OCI-LY7 (cell line): Measurements from ENCODE around the gene FHOD3. TPM values are rescaled to one million over a fixed set of nuclear protein-coding genes. Genes with fewer than 3 reads are reported as not detected.

ENCODE experiments used
- BruUV-seq: library from RNA; stranded (reverse); fragments of 400-500 nt; replicated peaks from 2 replicates; lab custom pipeline; 2021; lab: Mats Ljungman, UMichigan
- CTCF ChIA-PET: fragments of 300-600 bp; sonication (Branson Sonifier 250); formaldehyde crosslinking; loops from one replicate; lab custom pipeline; 2022; ENCODE audit warnings: antibody characterized with exemption; ENCODE audit not compliant: unreplicated experiment; lab: Charles Lee
- POLR2A ChIA-PET: fragments of 300-600 bp; sonication (Branson Sonifier 250); formaldehyde crosslinking; loops from one replicate; lab custom pipeline; 2022; ENCODE audit warnings: antibody characterized with exemption; lab: Charles Lee
- DNase-seq: peaks from one replicate; pipeline ENCODE4 v3.0.0-alpha.2; 2015; ENCODE audit warnings: low spot score
- H2AFZ ChIP-seq: fragments of 200-600 bp; sonication (generic), shearing (Covaris generic); 2 replicates; pipeline ENCODE4 v1.6.1; 2014; ENCODE audit warnings: mild to moderate bottlenecking, antibody characterized with exemption, low read length, moderate library complexity
- H3K27ac ChIP-seq: fragments of 200-600 bp; sonication (generic); 2 replicates; pipeline ENCODE4 v1.5.1; 2014; ENCODE audit warnings: mixed run types, low read depth, mild to moderate bottlenecking, moderate library complexity, low read length, inconsistent platforms; ENCODE audit not compliant: poor library complexity, severe bottlenecking
- H3K36me3 ChIP-seq: fragments of 200-600 bp; sonication (generic); 2 replicates; pipeline ENCODE4 v1.6.1; 2014; ENCODE audit warnings: mild to moderate bottlenecking, antibody characterized with exemption, low read length, moderate library complexity, mixed read lengths; ENCODE audit not compliant: insufficient read depth
- H3K4me1 ChIP-seq: fragments of 200-600 bp; sonication (generic); 2 replicates; pipeline ENCODE4 v1.5.1; 2014; ENCODE audit warnings: mild to moderate bottlenecking, low read length; ENCODE audit not compliant: insufficient read depth, poor library complexity, severe bottlenecking
- H3K4me2 ChIP-seq: fragments of 200-600 bp; sonication (generic); 2 replicates; pipeline ENCODE4 v1.6.1; 2014; ENCODE audit warnings: mild to moderate bottlenecking, low read length
- H3K4me3 ChIP-seq: fragments of 200-600 bp; sonication (generic); 2 replicates; pipeline ENCODE4 v1.5.1; 2014; ENCODE audit warnings: mild to moderate bottlenecking, low read depth, low read length; ENCODE audit not compliant: poor library complexity, severe bottlenecking
- H3K79me2 ChIP-seq: fragments of 200-600 bp; sonication (generic); 2 replicates; pipeline ENCODE4 v1.6.1; 2016; ENCODE audit warnings: low read depth, mild to moderate bottlenecking, low read length, moderate library complexity, mixed read lengths; ENCODE audit not compliant: insufficient read depth
- H3K9me2 ChIP-seq: fragments of 200-600 bp; sonication (generic); 2 replicates; pipeline ENCODE4 v1.6.1; 2016; ENCODE audit warnings: mild to moderate bottlenecking, low read length, mixed read lengths; ENCODE audit not compliant: insufficient read depth
- H3K9me3 ChIP-seq: fragments of 200-600 bp; sonication (generic); 2 replicates; pipeline ENCODE4 v1.6.1; 2014; ENCODE audit warnings: mild to moderate bottlenecking, mixed run types, low read length, mixed read lengths
- H4K20me1 ChIP-seq: fragments of 200-600 bp; sonication (generic); 2 replicates; pipeline ENCODE4 v1.6.1; 2014; ENCODE audit warnings: mild to moderate bottlenecking, antibody characterized with exemption, low read length, moderate library complexity, mixed read lengths; ENCODE audit not compliant: insufficient read depth
- CTCF ChIP-seq: fragments of 200-600 bp; sonication (generic); conservative IDR thresholded peaks from 2 replicates; pipeline ENCODE4 v1.5.1; 2014; ENCODE audit warnings: mild to moderate bottlenecking, antibody characterized with exemption, low read length, moderate library complexity, mixed read lengths
- EZH2phosphoT487 ChIP-seq: fragments of 200-600 bp; sonication (generic); IDR thresholded peaks from 2 replicates; pipeline ENCODE4 v1.6.1; 2018; ENCODE audit warnings: low read depth, borderline replicate concordance, mild to moderate bottlenecking, mixed run types, antibody characterized with exemption, low read length, moderate library complexity, mixed read lengths
- intact Hi-C: fragments of 100-400 bp; cut with micrococcal nuclease; formaldehyde crosslinking; loops from one replicate; pipeline ENCODE4 v1.10.0; 2022; ENCODE audit not compliant: unreplicated experiment
- total RNA-seq, 2 experiments: library from RNA; depleted of rRNA in 1 of 2; stranded (reverse); fragments of >200 nt in 1 of 2; shearing (Covaris generic) in 1 of 2; gene quantifications; 2 replicates each; pipeline ENCODE4 v1.2.3, GENCODE V29; 2014 to 2022

Gene FHOD3
- total RNA-seq, 2 experiments from 2014 or later, result 0.06 to 2.4 TPM

- ChIA-PET CTCF (no interaction called here), POLR2A (no interaction called here)
- Histone ChIP-seq H2AFZ (no peak overlapping the region), H3K4me2 (no peak overlapping the region), H3K79me2 (no peaks in the 10 kb centered on the region), H3K9me2 (no peaks in the 10 kb centered on the region), H3K36me3 (peaks cover 50% of the 10 kb centered on the region), H3K4me1 (no peaks in the 10 kb centered on the region), H3K27ac (no peak overlapping the region), H3K9me3 (no peaks in the 10 kb centered on the region), H3K4me3 (no peak overlapping the region), H4K20me1 (no peaks in the 10 kb centered on the region; the same call in 1 of the 2 replicates)
- TF ChIP-seq EZH2phosphoT487 (no peak), CTCF (no peak)
- BruUV-seq, result no TSS peak
- DNase-seq, result no peak
- intact Hi-C loops, result loop anchor here (5.0 kb wide), 1 partner anchor 33 kb away; no protein-coding TSS in a partner anchor
These were observed 507.6 kb downstream of the FHOD3 start for GRCh38 chr18:36805105-36805504.

GRCh38 chr18:36808681-36809080 is 511.2 kb downstream of the FHOD3 start:
- Histone ChIP-seq H3K4me3 (no peak overlapping the region), H3K36me3 (peaks cover 33% of the 10 kb centered on the region), H3K4me1 (no peaks in the 10 kb centered on the region), H3K9me3 (no peaks in the 10 kb centered on the region), H4K20me1 (no peaks in the 10 kb centered on the region; the same call in 1 of the 2 replicates), H3K9me2 (no peaks in the 10 kb centered on the region), H3K27ac (no peak overlapping the region), H2AFZ (no peak overlapping the region), H3K79me2 (no peaks in the 10 kb centered on the region), H3K4me2 (no peak overlapping the region)
- POLR2A ChIA-PET, result no interaction called here
- CTCF ChIA-PET, result no interaction called here
- DNase-seq, result no peak
- TF ChIP-seq CTCF (no peak), EZH2phosphoT487 (no peak)
- intact Hi-C loops, result loop anchor here (1.0 to 5.0 kb wide), 2 partner anchors 36 to 120 kb away; no protein-coding TSS in a partner anchor
- BruUV-seq, result no TSS peak

- Histone ChIP-seq H3K4me2 (no peak overlapping the region), H2AFZ (no peak overlapping the region), H3K9me3 (no peaks in the 10 kb centered on the region), H3K36me3 (peaks cover 30% of the 10 kb centered on the region), H3K4me3 (no peak overlapping the region), H4K20me1 (no peaks in the 10 kb centered on the region; the same call in 1 of the 2 replicates), H3K9me2 (no peaks in the 10 kb centered on the region), H3K4me1 (no peaks in the 10 kb centered on the region), H3K27ac (no peak overlapping the region), H3K79me2 (no peaks in the 10 kb centered on the region)
- no TSS peak for BruUV-seq
- intact Hi-C loops, result loop anchor here (1.0 to 5.0 kb wide), 2 partner anchors 37 to 121 kb away; no protein-coding TSS in a partner anchor
- CTCF ChIA-PET, result no interaction called here
- TF ChIP-seq EZH2phosphoT487, result no peak
- TF ChIP-seq CTCF, result peak; percentile 77
- POLR2A ChIA-PET, result no interaction called here
- DNase-seq, result peak; percentile 63
These were observed 512.3 kb downstream of the FHOD3 start for GRCh38 chr18:36809590-36810381.
